Measurements from ENCODE around the gene ALDH1L1.

DNA sequence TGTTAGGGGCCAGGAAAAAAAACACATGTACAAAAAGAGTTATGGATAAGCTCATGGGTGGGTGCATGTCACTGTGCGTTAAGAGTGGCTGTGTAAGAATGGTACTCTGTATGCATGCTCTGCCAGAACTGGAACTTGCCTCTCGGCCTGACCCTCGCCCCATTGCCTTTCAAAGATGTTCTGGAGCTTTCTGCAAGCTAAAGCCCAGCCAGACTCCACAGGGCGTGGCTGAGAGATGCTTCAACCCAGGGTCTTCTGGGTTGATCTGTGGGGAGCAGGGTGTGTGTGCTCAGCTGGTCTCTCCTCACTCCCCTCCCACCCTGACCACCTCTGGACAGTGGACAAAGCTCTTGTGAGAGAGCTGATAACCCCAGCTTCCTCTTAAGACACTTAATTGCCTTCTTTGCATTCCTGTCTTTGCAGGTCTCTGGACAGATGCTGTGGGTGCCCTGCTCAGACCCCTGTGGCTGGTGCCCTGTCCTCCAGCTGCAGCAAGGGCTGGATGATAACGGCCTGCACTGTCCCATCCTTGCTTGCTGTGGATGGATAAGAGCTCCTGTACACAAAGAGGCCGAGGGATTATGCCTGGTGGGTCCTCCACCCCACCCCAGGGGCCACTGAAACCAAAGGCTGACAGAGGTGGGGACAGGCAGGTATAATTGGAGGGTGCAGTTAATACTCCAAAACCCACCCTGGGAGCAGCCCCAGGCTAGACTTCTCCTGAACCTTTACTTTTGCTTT, 28.7 kb downstream of the ALDH1L1 start:
- TF ChIP-seq, protein P1, sequence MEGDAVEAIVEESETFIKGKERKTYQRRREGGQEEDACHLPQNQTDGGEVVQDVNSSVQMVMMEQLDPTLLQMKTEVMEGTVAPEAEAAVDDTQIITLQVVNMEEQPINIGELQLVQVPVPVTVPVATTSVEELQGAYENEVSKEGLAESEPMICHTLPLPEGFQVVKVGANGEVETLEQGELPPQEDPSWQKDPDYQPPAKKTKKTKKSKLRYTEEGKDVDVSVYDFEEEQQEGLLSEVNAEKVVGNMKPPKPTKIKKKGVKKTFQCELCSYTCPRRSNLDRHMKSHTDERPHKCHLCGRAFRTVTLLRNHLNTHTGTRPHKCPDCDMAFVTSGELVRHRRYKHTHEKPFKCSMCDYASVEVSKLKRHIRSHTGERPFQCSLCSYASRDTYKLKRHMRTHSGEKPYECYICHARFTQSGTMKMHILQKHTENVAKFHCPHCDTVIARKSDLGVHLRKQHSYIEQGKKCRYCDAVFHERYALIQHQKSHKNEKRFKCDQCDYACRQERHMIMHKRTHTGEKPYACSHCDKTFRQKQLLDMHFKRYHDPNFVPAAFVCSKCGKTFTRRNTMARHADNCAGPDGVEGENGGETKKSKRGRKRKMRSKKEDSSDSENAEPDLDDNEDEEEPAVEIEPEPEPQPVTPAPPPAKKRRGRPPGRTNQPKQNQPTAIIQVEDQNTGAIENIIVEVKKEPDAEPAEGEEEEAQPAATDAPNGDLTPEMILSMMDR (IDR thresholded peaks at IDR 0.05): no peak
- no peak for TF ChIP-seq POLR2A (IDR thresholded peaks at IDR 0.05)
